ENCODE data around the gene RNF180.
A peak's percentile ranks its signal among the peaks of the same experiment; 100 is the strongest.
"Not testable (repeated sequence)": the region's sequence is repeated elsewhere in the genome, so short reads cannot be mapped to it uniquely, and the experiment has no call there.

RNF180 gene

GRCh38 chr5:64180661-64181343 lies 15.2 kb downstream of the RNF180 start:
- peak; percentile 46 for DNase-seq (ENCODE audit: low spot score)

GRCh38 chr5:64181440-64181839 lies 15.8 kb downstream of the RNF180 start:
- no peak for DNase-seq (ENCODE audit: low spot score)

GRCh38 chr5:64183956-64184355 lies 18.3 kb downstream of the RNF180 start:
- no peak for DNase-seq (ENCODE audit: low spot score)

- DNase-seq (ENCODE audit: low spot score), result no peak
These were observed 19.2 kb downstream of the RNF180 start for GRCh38 chr5:64184832-64185231.

- DNase-seq (ENCODE audit: low spot score), result no peak
These were observed 23.1 kb downstream of the RNF180 start for GRCh38 chr5:64188776-64189175.

- DNase-seq (ENCODE audit: low spot score), result no peak
These were observed 25.1 kb downstream of the RNF180 start for GRCh38 chr5:64190562-64191306.

- no peak for DNase-seq (ENCODE audit: low spot score)
These were observed 30.3 kb downstream of the RNF180 start for GRCh38 chr5:64195981-64196380.

- DNase-seq (ENCODE audit: low spot score), result no peak
These were observed 33.8 kb downstream of the RNF180 start for GRCh38 chr5:64199425-64199824.

GRCh38 chr5:64201996-64202395 lies 36.4 kb downstream of the RNF180 start:
- no peak for DNase-seq (ENCODE audit: low spot score)

- DNase-seq (ENCODE audit: low spot score), result no peak
These were observed 41.0 kb downstream of the RNF180 start for GRCh38 chr5:64206653-64207052.

- DNase-seq (ENCODE audit: low spot score), result peak; percentile 40
These were observed 42.3 kb downstream of the RNF180 start for GRCh38 chr5:64207978-64208377.

- no peak for DNase-seq (ENCODE audit: low spot score)
These were observed 43.7 kb downstream of the RNF180 start for GRCh38 chr5:64209353-64209752.

- DNase-seq (ENCODE audit: low spot score), result peak; percentile 86
These were observed 45.2 kb downstream of the RNF180 start for GRCh38 chr5:64210866-64211265.

GRCh38 chr5:64213011-64213410 lies 47.4 kb downstream of the RNF180 start:
- no peak for DNase-seq (ENCODE audit: low spot score)

GRCh38 chr5:64213531-64213930 lies 47.9 kb downstream of the RNF180 start:
- no peak for DNase-seq (ENCODE audit: low spot score)

- no peak for DNase-seq (ENCODE audit: low spot score)
These were observed 48.5 kb downstream of the RNF180 start for GRCh38 chr5:64214132-64214531.

- DNase-seq (ENCODE audit: low spot score), result no peak
These were observed 56.3 kb downstream of the RNF180 start for GRCh38 chr5:64221911-64222310.

GRCh38 chr5:64225286-64225981 lies 59.8 kb downstream of the RNF180 start:
- not testable (repeated sequence) for DNase-seq (ENCODE audit: low spot score)

- not testable (repeated sequence) for DNase-seq (ENCODE audit: low spot score)
These were observed 61.5 kb downstream of the RNF180 start for GRCh38 chr5:64227131-64227537.

- peak; percentile 50 for DNase-seq (ENCODE audit: low spot score)
These were observed 63.6 kb downstream of the RNF180 start for GRCh38 chr5:64229163-64229774.

- DNase-seq (ENCODE audit: low spot score), result no peak
These were observed 95.1 kb downstream of the RNF180 start for GRCh38 chr5:64260756-64261155.

- no peak for DNase-seq (ENCODE audit: low spot score)
These were observed 103.5 kb downstream of the RNF180 start for GRCh38 chr5:64269164-64269563.

GRCh38 chr5:64273276-64273675 lies 107.6 kb downstream of the RNF180 start:
- DNase-seq (ENCODE audit: low spot score), result no peak
